ENCODE data around the gene CACNA2D3. TPM values are rescaled to one million over a fixed set of nuclear protein-coding genes. Genes with fewer than 3 reads are reported as not detected.

The CACNA2D3 gene
- total RNA-seq, 1 donor from 2014 or later = 0.17 TPM

GRCh38 chr3:54353546-54353945, 231.2 kb downstream of the CACNA2D3 start:
- TF ChIP-seq CTCF (IDR thresholded peaks at IDR 0.05; ENCODE audit: insufficient read depth, low read length, poor library complexity, severe bottlenecking) = no peak
- DNase-seq (ENCODE audit: low read depth) = no peak
- H3K4me3 ChIP-seq (ENCODE audit: low read depth, low read length) = no peak overlapping the region
- no peaks in the 10 kb centered on the region for H3K27me3 ChIP-seq (ENCODE audit: control insufficient read depth, insufficient read depth, low read length)
- H3K36me3 ChIP-seq (ENCODE audit: control insufficient read depth, insufficient read depth, low read length) = no peaks in the 10 kb centered on the region

GRCh38 chr3:54353946-54354345, 231.6 kb downstream of the CACNA2D3 start:
- H3K36me3 ChIP-seq (ENCODE audit: control insufficient read depth, insufficient read depth, low read length) = no peaks in the 10 kb centered on the region
- no peak for TF ChIP-seq CTCF (IDR thresholded peaks at IDR 0.05; ENCODE audit: insufficient read depth, low read length, poor library complexity, severe bottlenecking)
- H3K27me3 ChIP-seq (ENCODE audit: control insufficient read depth, insufficient read depth, low read length) = no peaks in the 10 kb centered on the region
- H3K4me3 ChIP-seq (ENCODE audit: low read depth, low read length) = no peak overlapping the region
- no peak for DNase-seq (ENCODE audit: low read depth)

- no peak for TF ChIP-seq CTCF (IDR thresholded peaks at IDR 0.05; ENCODE audit: insufficient read depth, low read length, poor library complexity, severe bottlenecking)
- Histone ChIP-seq H3K27me3 (ENCODE audit: control insufficient read depth, insufficient read depth, low read length) (no peaks in the 10 kb centered on the region), H3K4me3 (ENCODE audit: low read depth, low read length) (no peak overlapping the region), H3K36me3 (ENCODE audit: control insufficient read depth, insufficient read depth, low read length) (no peaks in the 10 kb centered on the region)
- no peak for DNase-seq (ENCODE audit: low read depth)
These were observed 233.4 kb downstream of the CACNA2D3 start for GRCh38 chr3:54355800-54356199.

- Histone ChIP-seq H3K27me3 (ENCODE audit: control insufficient read depth, insufficient read depth, low read length) (no peaks in the 10 kb centered on the region), H3K36me3 (ENCODE audit: control insufficient read depth, insufficient read depth, low read length) (no peaks in the 10 kb centered on the region), H3K4me3 (ENCODE audit: low read depth, low read length) (no peak overlapping the region)
- DNase-seq (ENCODE audit: low read depth) = no peak
- no peak for TF ChIP-seq CTCF (IDR thresholded peaks at IDR 0.05; ENCODE audit: insufficient read depth, low read length, poor library complexity, severe bottlenecking)
These were observed 234.1 kb downstream of the CACNA2D3 start for GRCh38 chr3:54356261-54357045.

- Histone ChIP-seq H3K36me3 (ENCODE audit: control insufficient read depth, insufficient read depth, low read length) (no peaks in the 10 kb centered on the region), H3K27me3 (ENCODE audit: control insufficient read depth, insufficient read depth, low read length) (no peaks in the 10 kb centered on the region), H3K4me3 (ENCODE audit: low read depth, low read length) (no peak overlapping the region)
- TF ChIP-seq CTCF (IDR thresholded peaks at IDR 0.05; ENCODE audit: insufficient read depth, low read length, poor library complexity, severe bottlenecking) = no peak
- no peak for DNase-seq (ENCODE audit: low read depth)
These were observed 234.9 kb downstream of the CACNA2D3 start for GRCh38 chr3:54357301-54357700.

GRCh38 chr3:54358316-54358715, 236.0 kb downstream of the CACNA2D3 start:
- no peaks in the 10 kb centered on the region for H3K36me3 ChIP-seq (ENCODE audit: control insufficient read depth, insufficient read depth, low read length)
- no peak overlapping the region for H3K4me3 ChIP-seq (ENCODE audit: low read depth, low read length)
- no peak for TF ChIP-seq CTCF (IDR thresholded peaks at IDR 0.05; ENCODE audit: insufficient read depth, low read length, poor library complexity, severe bottlenecking)

More at GRCh38 chr3:54358316-54358715, 236.0 kb downstream of the CACNA2D3 start:
- DNase-seq (ENCODE audit: low read depth) = no peak
- H3K27me3 ChIP-seq (ENCODE audit: control insufficient read depth, insufficient read depth, low read length) = no peaks in the 10 kb centered on the region
